Stimulated activated CD4-positive, alpha-beta T cell treated with anti-CD3 and anti-CD28 coated beads, Interleukin-12 subunit alpha, Interleukin-12 subunit beta, amount 100 ng/mL, for 48 hours (primary cell): ENCODE measurements around the gene RGS17.

Source experiments
- DNase-seq, 3 donors: peaks; one replicate each; pipeline ENCODE4 v3.0.0-alpha.2; 2020; ENCODE audit warnings: low read depth in 2 of 3, low spot score in 1 of 3

RGS17 gene

DNA sequence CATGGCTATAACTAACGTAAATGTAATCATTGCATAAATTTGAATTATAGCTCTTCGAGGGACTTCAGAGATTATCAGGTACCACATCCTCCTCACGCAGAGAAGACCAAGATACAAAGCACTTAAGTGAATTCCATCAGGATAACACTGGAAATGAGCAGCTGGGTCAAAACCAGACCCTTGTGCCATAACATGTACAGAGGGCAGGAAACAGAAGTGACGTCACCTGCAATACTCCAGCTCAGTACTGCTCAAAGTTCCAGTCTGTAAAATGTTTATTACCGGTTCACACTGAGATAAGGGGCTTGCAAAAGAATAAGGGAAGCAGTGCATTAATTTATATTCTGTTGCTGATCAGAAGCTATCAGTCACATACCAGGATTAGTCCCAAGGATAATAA lies 45.8 kb downstream of the RGS17 start:
- no peak for DNase-seq

- no peak for DNase-seq
These were observed 46.7 kb downstream of the RGS17 start for GRCh38 chr6:153084393-153084792.

GRCh38 chr6:153083869-153084268 lies 47.2 kb downstream of the RGS17 start:
- no peak for DNase-seq

DNA sequence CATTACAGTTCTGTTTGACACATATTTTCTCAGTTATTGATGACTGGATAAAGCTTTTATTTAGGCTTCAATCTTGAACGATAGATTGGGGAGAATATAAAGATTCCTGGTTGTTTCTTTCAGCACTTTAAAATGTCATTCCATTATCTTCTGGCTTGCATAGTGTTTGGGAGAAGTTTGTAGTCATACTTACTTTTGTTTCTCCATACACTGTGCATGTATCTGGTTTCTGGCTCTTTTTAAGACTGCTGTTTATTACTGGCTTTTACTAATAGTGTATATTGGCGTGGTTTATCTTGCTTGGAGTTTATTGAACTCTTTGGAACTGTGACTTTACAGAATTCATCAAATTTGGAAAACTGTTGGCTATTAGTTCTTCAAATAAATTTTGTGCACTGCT lies 49.2 kb downstream of the RGS17 start:
- no peak for DNase-seq

DNA sequence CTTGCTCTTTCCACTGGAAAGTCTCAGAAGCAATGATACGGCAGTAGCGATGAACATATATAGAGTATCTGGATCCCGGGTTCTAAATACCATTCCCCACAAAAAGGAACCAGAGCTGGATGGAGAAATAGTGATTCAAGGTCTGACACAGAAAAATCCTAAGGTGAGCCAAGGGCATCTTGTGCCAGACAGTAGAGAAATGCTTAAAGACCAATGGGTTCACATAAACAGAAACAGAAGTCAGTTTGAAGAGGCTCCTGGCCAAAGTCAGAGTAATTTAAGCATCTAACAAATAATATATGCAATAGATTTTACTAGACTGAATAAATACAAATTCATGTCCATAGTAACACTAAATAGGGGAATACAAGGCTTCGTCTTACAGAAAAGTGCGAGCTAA lies 54.7 kb downstream of the RGS17 start:
- no peak for DNase-seq

DNA sequence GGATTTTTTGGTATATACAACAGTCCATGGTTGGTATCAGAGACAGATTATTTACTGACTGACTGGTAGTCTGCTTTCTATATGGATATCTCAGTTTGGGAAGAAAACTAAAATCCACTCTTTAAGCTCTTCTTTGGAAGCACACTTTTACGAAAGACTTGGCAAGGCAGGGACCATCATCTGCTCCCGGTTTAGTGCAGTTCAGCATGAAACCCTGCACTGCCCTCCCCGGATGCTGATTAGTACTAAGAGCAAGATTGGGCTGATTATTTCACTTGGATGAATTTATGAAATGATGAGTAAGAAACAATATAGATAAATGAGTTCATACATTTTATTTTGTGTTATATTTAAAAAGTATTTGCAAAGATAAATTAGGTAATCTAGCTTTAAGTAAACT lies 56.3 kb downstream of the RGS17 start:
- DNase-seq, result no peak

- no peak for DNase-seq
These were observed 57.2 kb downstream of the RGS17 start for GRCh38 chr6:153073841-153074240.

DNA sequence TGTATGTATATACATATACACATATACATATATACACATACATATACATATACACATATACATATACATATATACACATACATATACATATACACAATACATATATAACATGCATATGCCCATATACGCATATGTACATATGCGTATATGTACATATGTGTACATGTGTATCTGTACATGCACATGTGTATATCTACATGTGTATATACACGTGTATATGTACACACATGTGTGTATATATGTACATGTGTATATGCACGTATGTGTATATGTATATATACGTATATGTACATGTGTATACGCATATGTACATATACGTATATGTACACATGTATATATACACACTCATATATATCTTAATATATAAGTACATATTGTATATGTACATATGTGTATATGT lies 60.3 kb downstream of the RGS17 start:
- no peak for DNase-seq

DNA sequence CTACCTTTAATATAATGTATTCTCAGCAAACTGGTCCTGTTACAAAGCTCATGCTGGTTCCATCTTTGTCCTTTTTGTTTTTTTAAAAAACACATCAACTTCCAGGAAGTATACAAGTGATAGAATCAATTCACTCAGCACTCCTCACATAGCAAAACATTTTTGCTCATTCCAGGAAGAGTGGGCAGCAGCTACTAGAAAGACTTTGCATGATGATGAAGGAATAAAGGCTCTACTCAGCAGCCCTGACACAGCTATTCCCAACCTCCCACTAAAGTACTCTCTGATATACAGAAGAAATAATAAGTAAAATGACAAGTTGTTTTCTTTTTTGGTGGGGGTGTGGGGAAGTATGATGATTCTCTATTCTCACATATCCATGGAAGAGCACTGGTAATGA lies 61.2 kb downstream of the RGS17 start:
- no peak for DNase-seq

DNA sequence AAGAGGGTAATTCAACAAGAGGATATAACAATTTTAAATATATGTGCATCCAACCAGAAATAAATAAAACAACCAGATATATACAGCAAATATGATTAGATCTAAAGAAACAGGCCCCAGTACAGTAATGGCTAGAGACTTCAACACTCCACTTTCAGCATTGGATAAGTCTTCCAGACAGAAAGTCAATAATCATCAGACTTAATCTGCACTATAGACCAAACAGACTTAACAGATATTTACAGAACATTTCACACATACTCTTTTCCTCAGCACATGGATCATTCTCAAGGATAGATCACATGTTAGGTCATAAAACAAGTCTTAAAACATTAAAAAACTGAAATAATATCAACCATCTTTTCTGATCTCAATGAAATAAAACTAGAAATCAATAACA lies 65.9 kb downstream of the RGS17 start:
- no peak for DNase-seq

GRCh38 chr6:153063936-153064335 lies 67.1 kb downstream of the RGS17 start:
- DNase-seq, result no peak

DNA sequence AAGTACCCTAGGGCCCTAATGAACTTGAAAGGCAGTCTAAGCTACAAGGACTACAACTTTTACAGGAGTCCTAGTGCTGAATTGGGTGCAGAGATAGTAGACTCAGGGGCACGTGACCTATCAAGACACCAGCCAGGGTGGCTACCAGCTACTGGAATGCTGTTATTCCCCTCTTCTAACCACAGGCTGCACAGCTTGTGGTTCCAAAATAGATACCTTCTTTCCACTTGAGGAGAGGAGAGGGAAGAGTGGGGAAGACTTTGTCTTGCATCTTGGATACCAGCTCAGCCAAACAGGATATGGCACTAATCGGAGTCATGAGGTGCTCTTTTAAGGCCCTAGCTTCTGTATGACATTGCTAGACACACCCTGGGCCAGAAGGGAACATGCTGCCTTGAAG lies 68.6 kb downstream of the RGS17 start:
- no peak for DNase-seq

DNA sequence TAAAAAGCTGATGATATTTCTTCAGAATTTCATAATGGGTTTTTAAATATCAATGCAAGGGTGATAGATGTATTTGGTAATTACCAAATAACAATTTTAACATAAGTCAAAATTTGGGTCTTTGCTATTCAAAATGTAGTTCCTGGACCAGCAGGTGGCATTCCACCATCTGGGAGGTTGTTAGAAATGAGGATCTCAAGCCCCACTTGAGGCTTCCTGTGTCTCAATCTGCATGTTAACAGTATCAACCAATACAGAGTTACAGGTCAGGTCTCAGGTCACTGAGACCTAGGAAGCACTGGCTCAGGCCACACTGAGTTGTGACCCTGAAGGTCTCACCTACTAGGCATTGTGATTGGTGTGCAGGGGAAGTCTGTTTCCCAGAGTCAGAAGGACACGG lies 71.3 kb downstream of the RGS17 start:
- no peak for DNase-seq

DNA sequence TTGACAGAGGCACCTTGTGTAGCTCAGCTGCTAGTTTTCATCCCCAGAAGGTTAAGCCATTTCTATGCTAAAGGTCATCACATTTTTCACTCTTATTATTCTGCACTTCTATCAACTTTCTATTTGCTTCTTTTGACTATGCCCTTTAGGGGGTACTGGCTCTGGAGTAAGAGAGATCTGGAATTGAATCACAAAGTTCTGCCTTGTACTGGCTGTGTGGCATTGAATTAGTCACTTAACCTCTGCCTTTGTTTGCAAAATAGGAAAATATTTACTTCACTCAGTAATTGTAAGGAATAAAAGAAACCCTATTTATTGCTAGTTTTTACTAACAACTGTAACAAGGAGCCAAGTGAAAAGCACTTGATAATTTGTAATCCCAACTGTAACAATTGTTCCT lies 71.8 kb downstream of the RGS17 start:
- DNase-seq, result no peak

DNA sequence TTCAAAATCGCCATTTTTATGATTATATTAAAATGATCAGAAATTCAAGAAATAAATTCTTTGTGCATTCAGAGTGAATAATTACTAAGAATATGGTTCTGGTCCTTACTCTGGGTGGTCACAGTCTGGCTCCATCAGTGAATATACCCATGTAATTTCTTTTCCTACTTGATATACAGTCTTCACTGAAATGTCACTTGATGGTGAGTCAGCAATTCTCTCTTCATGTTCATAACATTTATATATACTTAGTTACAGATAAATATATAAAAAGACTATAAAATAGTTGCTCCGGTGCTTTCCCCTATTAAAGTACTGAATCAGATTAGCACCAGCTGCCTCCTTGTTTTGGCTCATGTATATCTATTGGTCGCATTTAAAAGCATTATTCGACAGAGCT lies 72.2 kb downstream of the RGS17 start:
- no peak for DNase-seq

GRCh38 chr6:153058291-153058690 lies 72.8 kb downstream of the RGS17 start:
- no peak for DNase-seq

DNA sequence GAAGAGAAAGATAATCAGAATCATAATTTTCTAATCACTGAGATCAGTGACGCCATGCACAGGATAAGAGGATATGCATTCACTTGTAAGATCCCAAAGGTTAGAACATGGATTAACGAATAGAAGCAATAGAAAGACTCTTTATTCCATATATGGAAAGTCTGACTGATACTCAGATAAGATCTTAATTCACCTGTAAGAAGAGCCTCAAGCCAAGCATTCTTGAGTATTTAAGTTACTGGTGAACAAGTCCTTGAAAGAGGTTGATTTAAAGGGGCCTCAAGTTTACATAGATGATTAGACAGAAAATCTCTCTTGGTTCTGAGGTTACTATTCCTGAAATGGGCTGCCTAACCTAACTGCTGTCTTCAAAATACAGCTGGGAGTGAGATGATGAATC lies 74.8 kb downstream of the RGS17 start:
- no peak for DNase-seq

DNA sequence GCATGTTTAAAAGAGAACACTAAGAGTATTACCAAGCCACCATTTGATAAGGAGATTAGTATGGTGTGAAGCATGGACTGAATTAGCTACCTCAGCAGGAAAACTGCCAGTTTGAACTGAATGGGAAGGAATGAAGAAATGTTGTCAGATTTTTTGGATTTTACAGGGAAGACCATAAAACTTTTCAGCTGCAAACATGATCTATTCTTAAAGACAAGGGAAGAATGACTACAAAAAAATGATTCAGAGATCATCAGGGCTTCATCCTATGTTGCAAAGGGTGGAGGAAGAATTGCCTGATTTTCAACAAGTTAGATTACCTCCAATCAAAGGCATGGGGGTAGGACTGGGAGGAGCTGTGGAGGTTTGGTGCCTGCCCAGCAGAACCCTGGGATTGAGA lies 79.3 kb downstream of the RGS17 start:
- DNase-seq, result no peak

- no peak for DNase-seq
These were observed 82.5 kb downstream of the RGS17 start for GRCh38 chr6:153048631-153049030.

- DNase-seq, result no peak
These were observed 83.7 kb downstream of the RGS17 start for GRCh38 chr6:153047386-153047785.

- DNase-seq, result no peak
These were observed 85.8 kb downstream of the RGS17 start for GRCh38 chr6:153045271-153045670.

DNA sequence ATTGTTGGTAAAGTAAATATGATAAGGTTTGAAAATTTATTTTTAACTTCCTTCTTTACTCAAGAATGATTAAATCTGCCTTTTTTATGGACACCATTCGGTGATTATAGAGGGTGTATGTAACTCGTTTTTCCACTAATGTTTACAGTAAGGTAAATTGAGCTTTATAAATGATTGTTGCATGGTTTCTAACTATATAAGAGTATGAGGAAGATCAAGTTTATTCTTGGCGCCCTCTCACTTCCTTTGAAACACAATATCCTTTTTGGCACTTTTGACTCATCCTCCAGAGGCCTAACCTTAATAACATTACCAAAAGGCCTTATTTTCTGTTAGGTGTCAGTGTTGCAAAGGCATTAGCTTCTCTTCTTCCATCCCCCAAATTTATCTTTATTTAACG lies 86.8 kb downstream of the RGS17 start:
- no peak for DNase-seq

DNA sequence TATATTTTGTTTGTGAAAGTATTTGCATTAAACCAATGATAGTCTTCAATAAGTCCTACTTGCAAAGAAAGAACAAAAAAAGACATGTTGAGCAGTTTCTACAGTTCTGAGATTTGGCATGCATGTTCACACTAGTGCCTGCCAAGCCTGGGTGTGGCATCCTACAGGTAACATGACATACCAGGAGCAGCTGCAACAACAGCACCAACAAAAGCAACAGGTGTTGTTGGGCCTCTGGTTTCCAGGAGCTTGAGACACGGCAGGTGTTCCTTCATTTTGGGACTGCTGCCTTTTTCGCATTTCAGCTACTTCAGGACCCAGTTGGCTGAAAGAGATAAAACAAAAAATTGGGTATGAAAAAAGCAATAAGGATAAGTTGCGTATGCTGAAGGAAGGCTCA lies 87.4 kb downstream of the RGS17 start:
- no peak for DNase-seq

GRCh38 chr6:153038378-153039057 lies 92.6 kb downstream of the RGS17 start:
- DNase-seq, result no peak
